Mucosa of stomach (tissue), 1 donor: ENCODE data around the gene NEGR1.

Experiments
- H3K27me3 ChIP-seq: one replicate; pipeline ENCODE4 v1.7.0; 2013; ENCODE audit warnings: mild to moderate bottlenecking, low read length; ENCODE audit not compliant: control insufficient read depth, insufficient read depth
- H3K36me3 ChIP-seq: one replicate; pipeline ENCODE4 v1.7.0; 2013; ENCODE audit warnings: low read length; ENCODE audit not compliant: control insufficient read depth, insufficient read depth
- H3K4me1 ChIP-seq: one replicate; pipeline ENCODE4 v1.7.0; 2013; ENCODE audit warnings: mild to moderate bottlenecking, low read length; ENCODE audit not compliant: control insufficient read depth, insufficient read depth
- H3K4me3 ChIP-seq: one replicate; pipeline ENCODE4 v1.7.0; 2013; ENCODE audit warnings: low read length
- H3K9ac ChIP-seq: one replicate; pipeline ENCODE4 v1.7.0; 2013; ENCODE audit warnings: mild to moderate bottlenecking, low read length, moderate library complexity
- H3K9me3 ChIP-seq: one replicate; pipeline ENCODE4 v1.7.0; 2013; ENCODE audit warnings: mild to moderate bottlenecking, low read length, moderate library complexity; ENCODE audit not compliant: control insufficient read depth
- donor health status: Pancreatic carcinoma.

NEGR1 gene

DNA sequence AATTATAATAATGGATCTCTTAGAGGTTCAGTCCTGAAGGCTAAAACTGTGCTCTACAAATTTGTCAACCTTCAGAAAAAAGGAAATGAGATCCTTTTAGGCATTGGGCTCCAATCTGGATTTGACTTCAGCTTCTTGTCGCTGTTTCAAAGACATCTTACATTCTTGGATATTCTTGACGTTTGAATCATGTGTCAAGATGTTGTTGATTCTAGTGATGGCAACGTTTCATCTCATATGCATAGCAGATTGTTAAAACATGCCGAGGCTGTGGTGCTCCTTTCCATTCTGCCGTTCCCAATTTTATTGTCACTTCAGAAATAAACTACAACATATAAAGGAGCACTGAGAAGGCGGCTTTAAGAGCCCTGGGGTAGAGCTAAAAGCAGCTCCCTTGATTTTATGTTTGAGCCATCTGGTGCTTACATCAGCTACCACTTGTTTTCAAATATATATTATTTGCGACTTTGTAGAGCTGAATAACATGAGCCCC lies 733.9 kb downstream of the NEGR1 start:
- Histone ChIP-seq H3K36me3 (no peaks in the 10 kb centered on the region), H3K4me1 (no peaks in the 10 kb centered on the region), H3K4me3 (no peak overlapping the region), H3K27me3 (no peaks in the 10 kb centered on the region), H3K9ac (no peak overlapping the region), H3K9me3 (no peaks in the 10 kb centered on the region)

DNA sequence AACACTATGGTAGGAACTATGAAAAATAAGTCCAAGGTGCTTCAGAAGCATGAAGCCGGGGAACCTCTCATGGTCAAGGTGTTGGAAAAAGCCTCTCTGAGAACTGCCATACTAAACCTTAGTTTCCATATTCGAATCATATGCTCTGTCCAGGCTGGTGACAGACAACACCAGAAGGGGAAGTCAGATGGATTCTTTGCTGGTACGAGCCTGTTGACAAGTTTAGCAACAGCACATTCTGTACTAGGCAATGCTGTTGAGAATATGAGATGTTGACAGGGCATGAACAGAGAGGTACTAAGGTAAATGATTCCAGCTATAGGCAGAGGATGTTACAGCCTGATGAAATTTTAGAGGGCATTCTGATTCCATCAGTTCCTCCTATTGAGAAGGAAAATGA lies 740.2 kb downstream of the NEGR1 start:
- no peaks in the 10 kb centered on the region for H3K9me3 ChIP-seq
- H3K27me3 ChIP-seq = no peaks in the 10 kb centered on the region
- no peak overlapping the region for H3K9ac ChIP-seq
- no peaks in the 10 kb centered on the region for H3K4me1 ChIP-seq
- H3K36me3 ChIP-seq = no peaks in the 10 kb centered on the region
- H3K4me3 ChIP-seq = no peak overlapping the region

DNA sequence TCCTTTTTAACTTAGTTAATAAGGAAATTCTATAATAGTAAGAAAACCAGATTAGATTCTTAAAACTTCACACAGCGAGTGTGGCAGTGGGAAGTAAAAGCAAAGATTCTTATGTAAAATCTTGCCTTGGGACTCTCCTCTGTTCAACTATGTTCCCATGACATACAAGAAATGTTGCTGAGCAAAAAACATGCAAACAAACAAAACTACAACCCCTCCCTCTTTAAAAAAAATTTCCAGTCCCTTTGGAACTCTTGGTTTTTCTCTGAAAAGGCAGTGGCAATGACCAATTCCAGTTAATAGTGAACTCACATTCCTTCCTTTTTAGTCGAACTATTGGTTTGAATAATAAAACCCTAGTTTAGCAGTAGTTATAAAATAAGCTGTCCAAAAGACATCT lies 748.4 kb downstream of the NEGR1 start:
- Histone ChIP-seq H3K4me3 (no peak overlapping the region), H3K9me3 (no peaks in the 10 kb centered on the region), H3K36me3 (no peaks in the 10 kb centered on the region), H3K9ac (no peak overlapping the region), H3K27me3 (no peaks in the 10 kb centered on the region), H3K4me1 (no peaks in the 10 kb centered on the region)

DNA sequence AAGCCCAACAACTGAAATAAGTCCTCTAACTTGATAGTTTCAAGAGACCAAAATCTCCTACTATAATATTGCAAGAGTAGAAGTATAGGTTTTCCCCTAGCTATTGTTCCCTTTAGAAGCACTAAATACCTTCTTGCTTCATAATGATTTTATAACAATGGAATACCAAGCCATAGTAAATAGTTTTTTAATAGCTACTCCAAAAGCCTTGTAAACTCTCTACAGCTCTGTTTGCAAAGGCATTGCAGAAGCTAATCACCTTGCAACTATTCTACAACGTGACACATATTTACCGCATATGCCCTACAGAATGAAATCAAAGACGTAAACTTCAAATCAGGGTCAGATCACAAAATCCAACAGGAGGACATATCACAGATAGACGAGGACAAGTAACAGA lies 750.0 kb downstream of the NEGR1 start:
- H3K27me3 ChIP-seq = no peaks in the 10 kb centered on the region
- no peaks in the 10 kb centered on the region for H3K4me1 ChIP-seq
- H3K36me3 ChIP-seq = no peaks in the 10 kb centered on the region
- H3K9me3 ChIP-seq = no peaks in the 10 kb centered on the region
- H3K9ac ChIP-seq = no peak overlapping the region
- H3K4me3 ChIP-seq = no peak overlapping the region

DNA sequence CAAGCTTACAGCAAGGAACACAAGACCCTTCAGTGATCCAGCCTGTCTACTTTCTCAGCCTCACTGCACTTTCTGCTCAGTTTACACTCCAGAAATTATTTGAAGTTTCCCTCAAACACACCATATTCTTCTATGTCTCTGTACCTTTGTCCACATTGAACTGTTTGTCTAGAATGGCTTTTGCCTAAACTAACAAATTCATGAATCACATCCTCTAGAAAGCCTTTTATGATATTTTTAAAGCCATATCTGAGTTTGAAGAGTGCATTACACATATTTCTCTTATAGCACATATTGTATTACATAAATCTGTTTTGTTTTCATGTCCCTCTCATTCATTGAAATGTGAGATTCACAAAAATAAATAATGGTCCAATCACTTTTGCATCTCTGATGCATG lies 755.5 kb downstream of the NEGR1 start:
- no peaks in the 10 kb centered on the region for H3K9me3 ChIP-seq
- H3K9ac ChIP-seq = no peak overlapping the region
- no peaks in the 10 kb centered on the region for H3K27me3 ChIP-seq
- H3K4me1 ChIP-seq = no peaks in the 10 kb centered on the region
- no peak overlapping the region for H3K4me3 ChIP-seq
- H3K36me3 ChIP-seq = no peaks in the 10 kb centered on the region

DNA sequence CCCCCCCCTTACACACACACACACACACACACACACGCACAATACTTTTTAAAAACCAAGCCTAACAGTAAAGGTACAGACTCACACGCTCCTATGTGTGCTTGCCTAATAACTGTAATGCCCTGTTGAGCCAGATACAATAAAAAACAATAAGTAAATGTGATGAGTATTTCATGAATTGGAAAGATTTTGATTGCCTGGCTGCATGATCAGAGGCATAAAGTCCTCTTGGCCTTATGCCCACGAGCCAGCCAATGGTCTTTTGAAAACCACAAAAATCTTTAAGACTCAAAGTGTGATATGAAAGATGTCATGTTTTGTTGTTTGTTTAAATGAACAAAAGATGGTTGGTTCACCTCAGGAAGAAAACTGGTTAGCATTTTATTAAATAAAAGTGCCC lies 759.6 kb downstream of the NEGR1 start:
- Histone ChIP-seq H3K4me3 (no peak overlapping the region), H3K9me3 (no peaks in the 10 kb centered on the region), H3K36me3 (no peaks in the 10 kb centered on the region), H3K4me1 (no peaks in the 10 kb centered on the region), H3K27me3 (no peaks in the 10 kb centered on the region), H3K9ac (no peak overlapping the region)

DNA sequence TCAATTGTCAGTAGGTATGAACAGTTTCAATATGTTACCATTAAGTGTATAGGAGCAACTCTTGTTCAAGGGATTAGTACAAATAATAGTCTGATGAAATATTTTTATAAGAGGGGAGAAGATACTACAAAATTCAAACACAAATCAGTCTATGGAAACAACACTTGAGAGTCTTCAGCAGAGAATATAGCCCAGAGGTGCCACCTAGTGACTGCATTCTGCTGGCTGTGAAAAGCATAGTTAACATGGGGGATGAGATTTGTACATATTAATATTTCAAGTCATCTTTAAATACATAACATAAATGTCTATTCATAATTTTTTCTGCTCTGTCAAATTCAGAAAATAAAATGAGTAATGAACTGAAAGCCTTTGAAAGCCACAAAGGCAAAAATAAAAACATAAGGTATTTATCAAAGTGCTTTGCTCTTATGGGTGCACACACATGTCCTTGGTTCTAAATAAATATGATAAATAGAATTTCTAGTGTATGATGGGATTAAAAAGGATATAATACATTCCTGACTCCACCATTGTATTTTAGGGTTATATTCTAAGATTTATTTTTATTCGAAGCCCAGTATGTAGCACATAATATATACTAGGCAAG lies 760.6 kb downstream of the NEGR1 start:
- Histone ChIP-seq H3K27me3 (no peaks in the 10 kb centered on the region), H3K36me3 (no peaks in the 10 kb centered on the region), H3K4me1 (no peaks in the 10 kb centered on the region), H3K9me3 (no peaks in the 10 kb centered on the region), H3K9ac (no peak overlapping the region), H3K4me3 (no peak overlapping the region)

DNA sequence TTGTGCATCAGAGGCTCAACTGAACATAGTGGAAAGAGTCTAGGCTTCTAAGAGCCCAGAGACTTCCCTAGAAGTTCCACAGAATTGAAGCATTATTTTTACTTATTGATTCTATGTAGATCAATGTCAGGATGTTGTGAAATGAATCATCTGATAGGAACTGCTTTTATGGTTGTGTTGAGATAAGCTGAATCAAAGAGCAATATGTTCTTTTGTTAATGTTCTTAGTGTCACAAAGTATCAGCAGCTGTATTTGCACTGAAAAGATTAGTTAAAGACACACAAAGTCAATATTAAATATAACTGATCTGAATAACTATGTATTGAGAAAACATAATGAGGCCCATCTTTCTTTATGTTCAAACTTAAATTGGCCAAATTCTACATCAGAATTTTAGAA lies 770.8 kb downstream of the NEGR1 start:
- Histone ChIP-seq H3K27me3 (no peaks in the 10 kb centered on the region), H3K9me3 (no peaks in the 10 kb centered on the region), H3K36me3 (no peaks in the 10 kb centered on the region), H3K4me1 (no peaks in the 10 kb centered on the region), H3K4me3 (no peak overlapping the region), H3K9ac (no peak overlapping the region)

DNA sequence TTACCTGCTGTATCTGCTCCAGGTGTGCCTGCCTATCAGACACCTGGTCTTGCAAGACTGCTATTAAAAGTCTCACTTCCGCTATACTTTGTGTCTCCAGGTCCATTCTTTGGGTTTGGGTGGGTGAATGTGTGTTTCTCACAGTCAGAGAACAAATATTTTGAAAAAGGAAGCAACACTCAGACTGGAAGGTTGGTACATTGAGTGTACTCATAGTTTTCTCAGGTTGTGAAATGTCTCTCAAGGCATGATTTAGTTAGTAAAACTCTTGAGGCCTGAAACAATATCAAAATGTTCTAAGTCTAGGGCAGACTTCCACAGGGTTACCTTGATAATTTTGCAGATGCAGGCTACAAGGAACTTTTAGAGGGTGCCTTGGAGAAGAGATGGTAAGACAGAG lies 771.6 kb downstream of the NEGR1 start:
- no peaks in the 10 kb centered on the region for H3K4me1 ChIP-seq
- no peaks in the 10 kb centered on the region for H3K9me3 ChIP-seq
- H3K27me3 ChIP-seq = no peaks in the 10 kb centered on the region
- no peaks in the 10 kb centered on the region for H3K36me3 ChIP-seq
- H3K4me3 ChIP-seq = no peak overlapping the region
- no peak overlapping the region for H3K9ac ChIP-seq

DNA sequence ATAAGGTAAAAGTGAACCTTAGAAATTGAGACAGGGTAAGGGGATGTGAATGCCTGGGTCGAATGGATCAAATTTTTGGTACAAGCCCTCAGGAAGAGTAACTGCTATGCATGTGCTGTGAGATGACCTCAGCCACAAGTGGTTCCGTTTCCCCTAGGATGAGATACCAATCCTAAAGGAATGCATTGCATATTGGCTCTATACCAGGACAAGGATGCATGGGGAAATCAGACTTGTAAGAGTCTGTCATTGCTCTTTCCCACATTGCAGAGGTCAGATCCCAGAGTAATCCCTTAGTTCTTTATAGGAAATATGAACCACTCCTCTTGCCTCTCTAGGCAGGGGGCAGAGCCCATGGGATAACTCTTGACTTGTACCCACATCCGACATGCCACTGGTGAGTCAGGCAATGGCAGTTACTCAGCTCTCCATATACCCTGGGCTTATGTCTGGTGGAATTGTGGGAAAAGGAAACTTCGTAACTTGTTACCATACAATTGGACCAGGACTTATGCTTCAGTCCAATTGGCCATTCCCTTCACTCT lies 773.2 kb downstream of the NEGR1 start:
- H3K9me3 ChIP-seq = no peaks in the 10 kb centered on the region
- no peak overlapping the region for H3K9ac ChIP-seq
- H3K36me3 ChIP-seq = no peaks in the 10 kb centered on the region
- H3K4me3 ChIP-seq = no peak overlapping the region
- H3K27me3 ChIP-seq = no peaks in the 10 kb centered on the region
- H3K4me1 ChIP-seq = no peaks in the 10 kb centered on the region

DNA sequence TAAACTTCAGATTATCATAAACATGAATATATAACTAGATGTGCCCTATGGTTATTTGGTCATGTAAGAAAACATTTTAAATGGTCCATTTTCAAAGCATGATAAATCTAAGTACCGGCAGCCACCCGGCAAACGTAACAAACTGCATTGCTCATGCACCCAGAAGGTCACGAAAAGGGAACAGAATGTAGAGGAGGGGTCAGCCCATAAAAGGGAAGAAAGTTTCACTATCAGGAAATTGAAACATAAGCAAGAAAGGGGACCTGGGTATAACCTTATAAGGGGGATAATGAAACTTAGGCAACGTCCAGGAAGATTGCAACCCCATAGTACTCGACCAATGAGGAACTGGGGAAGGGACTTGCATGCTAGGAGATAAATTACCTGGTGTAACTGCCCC lies 780.3 kb downstream of the NEGR1 start:
- Histone ChIP-seq H3K36me3 (no peaks in the 10 kb centered on the region), H3K4me3 (no peak overlapping the region), H3K27me3 (no peaks in the 10 kb centered on the region), H3K9me3 (no peaks in the 10 kb centered on the region), H3K9ac (no peak overlapping the region), H3K4me1 (no peaks in the 10 kb centered on the region)

DNA sequence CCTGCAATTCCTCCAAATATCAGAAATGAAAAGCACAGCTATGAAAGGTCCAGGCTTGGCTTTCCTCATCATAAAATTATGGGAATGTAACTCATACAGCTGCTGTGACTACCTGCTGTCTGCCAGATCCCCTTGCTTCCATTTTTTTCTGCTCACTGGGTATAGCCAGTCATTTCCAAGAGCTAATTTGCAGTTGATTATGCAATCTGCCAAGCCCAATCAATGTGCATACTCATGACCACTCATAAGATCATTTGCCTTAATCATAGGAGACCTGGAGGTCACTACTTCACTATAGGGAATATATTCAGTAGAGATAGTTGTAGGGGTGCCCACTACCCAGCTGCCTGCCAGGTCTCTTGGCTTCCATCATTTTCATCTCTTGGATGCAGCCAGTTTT lies 783.8 kb downstream of the NEGR1 start:
- Histone ChIP-seq H3K9me3 (no peaks in the 10 kb centered on the region), H3K4me1 (no peaks in the 10 kb centered on the region), H3K27me3 (no peaks in the 10 kb centered on the region), H3K4me3 (no peak overlapping the region), H3K36me3 (no peaks in the 10 kb centered on the region), H3K9ac (no peak overlapping the region)

DNA sequence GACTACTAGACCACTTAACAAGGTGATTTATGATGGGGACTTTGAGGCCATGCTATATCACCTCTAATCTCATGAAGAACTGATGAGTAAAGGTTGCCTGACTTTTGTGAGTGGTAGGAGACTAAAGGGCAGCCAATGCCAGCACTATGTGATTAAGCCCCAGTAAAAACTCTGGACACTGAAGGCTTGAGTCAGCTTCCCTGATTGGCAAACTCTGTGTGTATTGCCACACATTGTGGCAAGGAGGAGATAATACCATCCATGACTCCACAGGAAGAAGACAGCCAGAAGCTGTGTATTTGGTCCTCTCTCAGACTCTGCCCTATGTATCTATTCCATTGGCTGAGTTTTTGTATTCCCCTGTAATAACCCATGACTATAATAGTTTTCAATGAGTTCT lies 788.2 kb downstream of the NEGR1 start:
- no peaks in the 10 kb centered on the region for H3K27me3 ChIP-seq
- no peaks in the 10 kb centered on the region for H3K4me1 ChIP-seq
- no peaks in the 10 kb centered on the region for H3K36me3 ChIP-seq
- H3K9me3 ChIP-seq = no peaks in the 10 kb centered on the region
- no peak overlapping the region for H3K4me3 ChIP-seq
- H3K9ac ChIP-seq = no peak overlapping the region
